Erythroblast (primary cell): ENCODE results near the gene MYO18A.

Experiments used
- GATA1 ChIP-seq: IDR thresholded peaks from 2 replicates; pipeline ENCODE4 v1.6.1; 2011; ENCODE audit warnings: low read depth, mild to moderate bottlenecking, control low read depth, low read length, moderate library complexity
- POLR2A ChIP-seq: IDR thresholded peaks from 2 replicates; pipeline ENCODE4 v1.6.1; 2011; ENCODE audit warnings: mild to moderate bottlenecking, low read length

DNA sequence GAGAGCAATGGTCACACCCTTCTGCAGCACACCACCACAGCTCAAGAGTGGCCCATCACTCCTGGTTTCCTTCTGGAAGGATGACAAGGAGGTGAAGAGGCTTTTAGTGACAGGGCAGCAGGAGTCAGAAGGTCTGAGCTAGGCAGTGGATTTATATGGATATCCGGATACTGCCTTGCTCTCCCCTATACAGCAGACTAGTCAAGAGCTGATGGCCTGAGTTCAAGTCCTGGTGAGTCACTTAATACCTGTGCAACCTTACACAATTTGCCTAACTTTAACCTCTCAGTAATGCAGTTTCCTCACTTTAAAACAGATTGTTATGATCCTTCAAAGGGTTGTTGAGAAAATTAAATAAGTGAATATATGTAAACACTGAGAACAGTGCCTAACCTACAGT lies 22.9 kb downstream of the MYO18A start:
- no peak for TF ChIP-seq POLR2A
- TF ChIP-seq GATA1 = no peak
